Stimulated activated CD4-positive, alpha-beta T cell treated with anti-CD3 and anti-CD28 coated beads, Interleukin-15, amount 100 ng/mL, for 48 hours (primary cell): ENCODE results near the gene PLVAP.

Source experiments
- DNase-seq, 2 donors: peaks; one replicate each; pipeline ENCODE4 v3.0.0-alpha.2; 2020; ENCODE audit warnings: low read depth in 2 of 2

Gene PLVAP

GRCh38 chr19:17376935-17377600 lies at the start of gene PLVAP:
Gene PLVAP, minus strand, starts transcription at chr19:17377342. Its CDS starts 54 bp downstream, at chr19:17377288.
- DNase-seq: no peak

- DNase-seq: no peak
These were observed 47.7 kb upstream of the PLVAP start for GRCh38 chr19:17424743-17425365.

GRCh38 chr19:17423429-17424208 lies 46.5 kb upstream of the PLVAP start:
- no peak for DNase-seq

GRCh38 chr19:17421942-17422341 lies 44.8 kb upstream of the PLVAP start:
- no peak for DNase-seq

- DNase-seq: no peak
These were observed 43.4 kb upstream of the PLVAP start for GRCh38 chr19:17420475-17420924.

- DNase-seq: peak; percentile 91 to 92
These were observed 42.7 kb upstream of the PLVAP start, which contains the start of gene MVB12A for GRCh38 chr19:17419621-17420474. Gene MVB12A, plus strand, starts transcription at chr19:17420047. Its CDS starts 89 bp downstream, at chr19:17420136.

- DNase-seq: no peak
These were observed 42.0 kb upstream of the PLVAP start for GRCh38 chr19:17419154-17419620.

- DNase-seq: no peak
These were observed 41.6 kb upstream of the PLVAP start for GRCh38 chr19:17418710-17419109.

- DNase-seq: no peak
These were observed 38.0 kb upstream of the PLVAP start for GRCh38 chr19:17415121-17415520.

GRCh38 chr19:17414097-17414496 lies 37.0 kb upstream of the PLVAP start:
- no peak for DNase-seq

- no peak for DNase-seq
These were observed 34.7 kb upstream of the PLVAP start for GRCh38 chr19:17411801-17412200.

- no peak for DNase-seq
These were observed 32.8 kb upstream of the PLVAP start for GRCh38 chr19:17409990-17410389.

- no peak for DNase-seq
These were observed 29.7 kb upstream of the PLVAP start for GRCh38 chr19:17406887-17407196.

GRCh38 chr19:17406046-17406886 lies 29.1 kb upstream of the PLVAP start:
- peak in 1 of 2 donors; percentile 50 for DNase-seq

GRCh38 chr19:17405250-17406045 lies 28.3 kb upstream of the PLVAP start, which contains the start of gene BST2:
Gene BST2, minus strand, starts transcription at chr19:17405630. Its CDS starts 55 bp downstream, at chr19:17405575.
- no peak for DNase-seq

- DNase-seq: no peak
These were observed 27.6 kb upstream of the PLVAP start for GRCh38 chr19:17404621-17405249.

GRCh38 chr19:17404015-17404414 lies 26.9 kb upstream of the PLVAP start:
- DNase-seq: no peak

GRCh38 chr19:17402982-17403855 lies 26.1 kb upstream of the PLVAP start:
- no peak for DNase-seq
